ENCODE data around the gene CLCN3. TPM values are rescaled to one million over a fixed set of nuclear protein-coding genes. Genes with fewer than 3 reads are reported as not detected.

The CLCN3 gene
- total and polyA plus RNA-seq, 10 of the 15 experiments (the other 5 are each of a cell fraction or from before 2014, with no cell fraction given), result 4.0 to 22.8 (median 11.8) TPM

DNA sequence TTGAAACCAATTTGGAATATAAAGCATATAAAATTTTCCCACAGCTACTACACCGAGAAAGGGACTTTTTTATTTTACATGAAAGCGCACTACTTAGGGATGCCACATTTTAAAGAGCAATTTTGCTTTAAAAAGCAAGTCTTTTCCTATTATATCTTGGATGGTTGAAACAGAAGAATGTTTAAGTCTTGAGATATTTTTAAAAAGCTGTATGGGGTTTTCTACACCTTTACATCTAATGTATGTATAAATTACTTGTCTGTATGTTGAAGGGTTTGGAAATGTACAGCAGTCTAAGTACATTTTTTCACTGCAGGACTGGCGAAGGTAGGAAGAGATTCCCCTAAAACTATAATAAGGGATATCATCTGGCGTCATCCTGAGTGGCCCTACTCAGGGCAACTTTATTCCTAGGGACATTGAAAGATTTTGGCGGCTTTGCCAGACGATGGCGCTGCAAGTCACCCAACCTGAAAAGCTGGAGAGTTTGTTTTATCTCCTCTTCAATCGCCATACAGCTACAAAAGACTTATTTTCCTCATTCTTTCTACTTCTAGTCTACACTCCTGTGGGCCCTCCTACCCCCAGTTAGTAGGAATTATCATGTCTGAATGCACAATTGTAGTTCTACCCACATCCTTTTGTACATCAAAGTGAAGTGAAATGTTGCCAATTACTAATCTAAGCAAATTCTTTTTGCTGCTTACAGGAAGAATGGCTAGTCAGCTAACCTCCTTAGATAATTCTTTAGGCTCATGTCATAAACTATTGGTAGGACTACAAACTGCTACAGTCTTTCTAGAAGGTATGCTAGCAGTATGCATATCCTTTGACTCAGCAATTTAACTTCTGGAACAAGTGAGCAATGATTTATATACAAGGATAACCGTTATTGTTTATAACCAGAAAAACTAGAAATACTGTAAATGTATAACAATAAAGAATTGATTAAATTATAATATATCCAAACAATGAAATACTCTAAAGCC, 7.2 kb upstream of the CLCN3 start (continued):
- TF ChIP-seq KAT2A (conservative IDR thresholded peaks at IDR 0.05; ENCODE audit: control insufficient read depth, low read depth, low read length), result no peak
- peak; percentile 51; the same call in 1 of the 2 replicates for TF ChIP-seq YY1 (IDR thresholded peaks at IDR 0.05; ENCODE audit: low read depth, low read length)
- TF ChIP-seq, protein P1, sequence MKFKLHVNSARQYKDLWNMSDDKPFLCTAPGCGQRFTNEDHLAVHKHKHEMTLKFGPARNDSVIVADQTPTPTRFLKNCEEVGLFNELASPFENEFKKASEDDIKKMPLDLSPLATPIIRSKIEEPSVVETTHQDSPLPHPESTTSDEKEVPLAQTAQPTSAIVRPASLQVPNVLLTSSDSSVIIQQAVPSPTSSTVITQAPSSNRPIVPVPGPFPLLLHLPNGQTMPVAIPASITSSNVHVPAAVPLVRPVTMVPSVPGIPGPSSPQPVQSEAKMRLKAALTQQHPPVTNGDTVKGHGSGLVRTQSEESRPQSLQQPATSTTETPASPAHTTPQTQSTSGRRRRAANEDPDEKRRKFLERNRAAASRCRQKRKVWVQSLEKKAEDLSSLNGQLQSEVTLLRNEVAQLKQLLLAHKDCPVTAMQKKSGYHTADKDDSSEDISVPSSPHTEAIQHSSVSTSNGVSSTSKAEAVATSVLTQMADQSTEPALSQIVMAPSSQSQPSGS (IDR thresholded peaks at IDR 0.05; ENCODE audit: low read length), result peak; percentile 36; the same call in 1 of the 2 replicates
- TF ChIP-seq TAF1 (IDR thresholded peaks at IDR 0.05; ENCODE audit: borderline replicate concordance, low read depth, low read length), result no peak
- TF ChIP-seq, protein P2, sequence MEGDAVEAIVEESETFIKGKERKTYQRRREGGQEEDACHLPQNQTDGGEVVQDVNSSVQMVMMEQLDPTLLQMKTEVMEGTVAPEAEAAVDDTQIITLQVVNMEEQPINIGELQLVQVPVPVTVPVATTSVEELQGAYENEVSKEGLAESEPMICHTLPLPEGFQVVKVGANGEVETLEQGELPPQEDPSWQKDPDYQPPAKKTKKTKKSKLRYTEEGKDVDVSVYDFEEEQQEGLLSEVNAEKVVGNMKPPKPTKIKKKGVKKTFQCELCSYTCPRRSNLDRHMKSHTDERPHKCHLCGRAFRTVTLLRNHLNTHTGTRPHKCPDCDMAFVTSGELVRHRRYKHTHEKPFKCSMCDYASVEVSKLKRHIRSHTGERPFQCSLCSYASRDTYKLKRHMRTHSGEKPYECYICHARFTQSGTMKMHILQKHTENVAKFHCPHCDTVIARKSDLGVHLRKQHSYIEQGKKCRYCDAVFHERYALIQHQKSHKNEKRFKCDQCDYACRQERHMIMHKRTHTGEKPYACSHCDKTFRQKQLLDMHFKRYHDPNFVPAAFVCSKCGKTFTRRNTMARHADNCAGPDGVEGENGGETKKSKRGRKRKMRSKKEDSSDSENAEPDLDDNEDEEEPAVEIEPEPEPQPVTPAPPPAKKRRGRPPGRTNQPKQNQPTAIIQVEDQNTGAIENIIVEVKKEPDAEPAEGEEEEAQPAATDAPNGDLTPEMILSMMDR (IDR thresholded peaks at IDR 0.05 in 2 of 3, conservative IDR thresholded peaks at IDR 0.05 in 1 of 3; ENCODE audit: control insufficient read depth in 2 of 3, extremely low read depth in 1 of 3, insufficient read depth in 1 of 3, low read depth in 3 of 3, low read length in 3 of 3), result peak; percentile 73 to 81 (median 74)
- TF ChIP-seq SIN3A (IDR thresholded peaks at IDR 0.05; ENCODE audit: low read depth, low read length), result no peak
- no peak for TF ChIP-seq KDM1A (IDR thresholded peaks at IDR 0.05; ENCODE audit: borderline replicate concordance)
- no peak for TF ChIP-seq IKZF1 (conservative IDR thresholded peaks at IDR 0.05)
- TF ChIP-seq, protein P3, sequence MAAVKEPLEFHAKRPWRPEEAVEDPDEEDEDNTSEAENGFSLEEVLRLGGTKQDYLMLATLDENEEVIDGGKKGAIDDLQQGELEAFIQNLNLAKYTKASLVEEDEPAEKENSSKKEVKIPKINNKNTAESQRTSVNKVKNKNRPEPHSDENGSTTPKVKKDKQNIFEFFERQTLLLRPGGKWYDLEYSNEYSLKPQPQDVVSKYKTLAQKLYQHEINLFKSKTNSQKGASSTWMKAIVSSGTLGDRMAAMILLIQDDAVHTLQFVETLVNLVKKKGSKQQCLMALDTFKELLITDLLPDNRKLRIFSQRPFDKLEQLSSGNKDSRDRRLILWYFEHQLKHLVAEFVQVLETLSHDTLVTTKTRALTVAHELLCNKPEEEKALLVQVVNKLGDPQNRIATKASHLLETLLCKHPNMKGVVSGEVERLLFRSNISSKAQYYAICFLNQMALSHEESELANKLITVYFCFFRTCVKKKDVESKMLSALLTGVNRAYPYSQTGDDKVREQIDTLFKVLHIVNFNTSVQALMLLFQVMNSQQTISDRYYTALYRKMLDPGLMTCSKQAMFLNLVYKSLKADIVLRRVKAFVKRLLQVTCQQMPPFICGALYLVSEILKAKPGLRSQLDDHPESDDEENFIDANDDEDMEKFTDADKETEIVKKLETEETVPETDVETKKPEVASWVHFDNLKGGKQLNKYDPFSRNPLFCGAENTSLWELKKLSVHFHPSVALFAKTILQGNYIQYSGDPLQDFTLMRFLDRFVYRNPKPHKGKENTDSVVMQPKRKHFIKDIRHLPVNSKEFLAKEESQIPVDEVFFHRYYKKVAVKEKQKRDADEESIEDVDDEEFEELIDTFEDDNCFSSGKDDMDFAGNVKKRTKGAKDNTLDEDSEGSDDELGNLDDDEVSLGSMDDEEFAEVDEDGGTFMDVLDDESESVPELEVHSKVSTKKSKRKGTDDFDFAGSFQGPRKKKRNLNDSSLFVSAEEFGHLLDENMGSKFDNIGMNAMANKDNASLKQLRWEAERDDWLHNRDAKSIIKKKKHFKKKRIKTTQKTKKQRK (IDR thresholded peaks at IDR 0.05; ENCODE audit: low read depth, low read length), result no peak
- TF ChIP-seq ZNF207 (IDR thresholded peaks at IDR 0.05; ENCODE audit: borderline replicate concordance), result no peak
- TF ChIP-seq PAX8 (IDR thresholded peaks at IDR 0.05), result peak; percentile 59; the same call in 1 of the 2 replicates
- TF ChIP-seq, protein P4, sequence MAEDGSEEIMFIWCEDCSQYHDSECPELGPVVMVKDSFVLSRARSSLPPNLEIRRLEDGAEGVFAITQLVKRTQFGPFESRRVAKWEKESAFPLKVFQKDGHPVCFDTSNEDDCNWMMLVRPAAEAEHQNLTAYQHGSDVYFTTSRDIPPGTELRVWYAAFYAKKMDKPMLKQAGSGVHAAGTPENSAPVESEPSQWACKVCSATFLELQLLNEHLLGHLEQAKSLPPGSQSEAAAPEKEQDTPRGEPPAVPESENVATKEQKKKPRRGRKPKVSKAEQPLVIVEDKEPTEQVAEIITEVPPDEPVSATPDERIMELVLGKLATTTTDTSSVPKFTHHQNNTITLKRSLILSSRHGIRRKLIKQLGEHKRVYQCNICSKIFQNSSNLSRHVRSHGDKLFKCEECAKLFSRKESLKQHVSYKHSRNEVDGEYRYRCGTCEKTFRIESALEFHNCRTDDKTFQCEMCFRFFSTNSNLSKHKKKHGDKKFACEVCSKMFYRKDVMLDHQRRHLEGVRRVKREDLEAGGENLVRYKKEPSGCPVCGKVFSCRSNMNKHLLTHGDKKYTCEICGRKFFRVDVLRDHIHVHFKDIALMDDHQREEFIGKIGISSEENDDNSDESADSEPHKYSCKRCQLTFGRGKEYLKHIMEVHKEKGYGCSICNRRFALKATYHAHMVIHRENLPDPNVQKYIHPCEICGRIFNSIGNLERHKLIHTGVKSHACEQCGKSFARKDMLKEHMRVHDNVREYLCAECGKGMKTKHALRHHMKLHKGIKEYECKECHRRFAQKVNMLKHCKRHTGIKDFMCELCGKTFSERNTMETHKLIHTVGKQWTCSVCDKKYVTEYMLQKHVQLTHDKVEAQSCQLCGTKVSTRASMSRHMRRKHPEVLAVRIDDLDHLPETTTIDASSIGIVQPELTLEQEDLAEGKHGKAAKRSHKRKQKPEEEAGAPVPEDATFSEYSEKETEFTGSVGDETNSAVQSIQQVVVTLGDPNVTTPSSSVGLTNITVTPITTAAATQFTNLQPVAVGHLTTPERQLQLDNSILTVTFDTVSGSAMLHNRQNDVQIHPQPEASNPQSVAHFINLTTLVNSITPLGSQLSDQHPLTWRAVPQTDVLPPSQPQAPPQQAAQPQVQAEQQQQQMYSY (CRISPR knock-in tag; IDR thresholded peaks at IDR 0.05), result no peak
- TF ChIP-seq, protein P5, sequence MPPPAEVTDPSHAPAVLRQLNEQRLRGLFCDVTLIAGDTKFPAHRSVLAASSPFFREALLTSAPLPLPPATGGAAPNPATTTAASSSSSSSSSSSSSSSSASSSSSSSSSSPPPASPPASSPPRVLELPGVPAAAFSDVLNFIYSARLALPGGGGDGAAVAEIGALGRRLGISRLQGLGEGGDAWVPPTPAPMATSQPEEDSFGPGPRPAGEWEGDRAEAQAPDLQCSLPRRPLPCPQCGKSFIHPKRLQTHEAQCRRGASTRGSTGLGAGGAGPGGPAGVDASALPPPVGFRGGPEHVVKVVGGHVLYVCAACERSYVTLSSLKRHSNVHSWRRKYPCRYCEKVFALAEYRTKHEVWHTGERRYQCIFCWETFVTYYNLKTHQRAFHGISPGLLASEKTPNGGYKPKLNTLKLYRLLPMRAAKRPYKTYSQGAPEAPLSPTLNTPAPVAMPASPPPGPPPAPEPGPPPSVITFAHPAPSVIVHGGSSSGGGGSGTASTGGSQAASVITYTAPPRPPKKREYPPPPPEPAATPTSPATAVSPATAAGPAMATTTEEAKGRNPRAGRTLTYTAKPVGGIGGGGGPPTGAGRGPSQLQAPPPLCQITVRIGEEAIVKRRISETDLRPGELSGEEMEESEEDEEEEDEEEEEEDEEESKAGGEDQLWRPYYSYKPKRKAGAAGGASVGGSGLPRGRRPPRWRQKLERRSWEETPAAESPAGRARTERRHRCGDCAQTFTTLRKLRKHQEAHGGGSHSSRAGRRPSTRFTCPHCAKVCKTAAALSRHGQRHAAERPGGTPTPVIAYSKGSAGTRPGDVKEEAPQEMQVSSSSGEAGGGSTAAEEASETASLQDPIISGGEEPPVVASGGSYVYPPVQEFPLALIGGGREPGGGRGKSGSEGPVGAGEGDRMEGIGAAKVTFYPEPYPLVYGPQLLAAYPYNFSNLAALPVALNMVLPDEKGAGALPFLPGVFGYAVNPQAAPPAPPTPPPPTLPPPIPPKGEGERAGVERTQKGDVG (CRISPR knock-in tag; IDR thresholded peaks at IDR 0.05), result no peak
- 0 out of 2 replicates have a peak, but pooled peaks have one; percentile 22 for TF ChIP-seq CREM (IDR thresholded peaks at IDR 0.05; ENCODE audit: low read depth)
